ENCODE measurements around the gene CDHR1.
"Not testable (repeated sequence)": the region's sequence is repeated elsewhere in the genome, so short reads cannot be mapped to it uniquely, and the experiment has no call there.

GRCh38 chr10:84167289-84167653 is 27.1 kb upstream of the CDHR1 start:
- not testable (repeated sequence) for TF ChIP-seq CREB5 (CRISPR knock-in tag; IDR thresholded peaks at IDR 0.05; ENCODE audit: low read depth); TSHZ2 (CRISPR knock-in tag; IDR thresholded peaks at IDR 0.05); ZFP30 (CRISPR knock-in tag; IDR thresholded peaks at IDR 0.05); POU6F1 (CRISPR knock-in tag; IDR thresholded peaks at IDR 0.05; ENCODE audit: borderline replicate concordance, low read depth); ZFP3 (CRISPR knock-in tag; IDR thresholded peaks at IDR 0.05); ZNF8 (CRISPR knock-in tag; IDR thresholded peaks at IDR 0.05); SNAI2 (CRISPR knock-in tag; IDR thresholded peaks at IDR 0.05); ZC3H10 (CRISPR knock-in tag; IDR thresholded peaks at IDR 0.05); ARNTL (CRISPR knock-in tag; IDR thresholded peaks at IDR 0.05; ENCODE audit: borderline replicate concordance, low read depth); RARB (CRISPR knock-in tag; IDR thresholded peaks at IDR 0.05); ZNF70 (CRISPR knock-in tag; IDR thresholded peaks at IDR 0.05); TOX (CRISPR knock-in tag; IDR thresholded peaks at IDR 0.05; ENCODE audit: borderline replicate concordance); ZNF565 (CRISPR knock-in tag; conservative IDR thresholded peaks at IDR 0.05; ENCODE audit: low read depth)

Measured in SK-N-SH treated with all-trans-retinoic acid at 6 μM for 48 hours (cell line).